WI38 (cell line): ENCODE data around the gene GARNL3.

Source experiments
- H3K4me3 ChIP-seq: 2 replicates; pipeline ENCODE4 v1.5.1; 2011; ENCODE audit warnings: low read depth, mild to moderate bottlenecking, control low read depth, low read length
- TF ChIP-seq, protein P1 (sequence below): IDR thresholded peaks from 2 replicates; pipeline ENCODE4 v1.5.1; 2012; ENCODE audit warnings: low read depth, mild to moderate bottlenecking, control low read depth, low read length

GARNL3 gene, protein sequence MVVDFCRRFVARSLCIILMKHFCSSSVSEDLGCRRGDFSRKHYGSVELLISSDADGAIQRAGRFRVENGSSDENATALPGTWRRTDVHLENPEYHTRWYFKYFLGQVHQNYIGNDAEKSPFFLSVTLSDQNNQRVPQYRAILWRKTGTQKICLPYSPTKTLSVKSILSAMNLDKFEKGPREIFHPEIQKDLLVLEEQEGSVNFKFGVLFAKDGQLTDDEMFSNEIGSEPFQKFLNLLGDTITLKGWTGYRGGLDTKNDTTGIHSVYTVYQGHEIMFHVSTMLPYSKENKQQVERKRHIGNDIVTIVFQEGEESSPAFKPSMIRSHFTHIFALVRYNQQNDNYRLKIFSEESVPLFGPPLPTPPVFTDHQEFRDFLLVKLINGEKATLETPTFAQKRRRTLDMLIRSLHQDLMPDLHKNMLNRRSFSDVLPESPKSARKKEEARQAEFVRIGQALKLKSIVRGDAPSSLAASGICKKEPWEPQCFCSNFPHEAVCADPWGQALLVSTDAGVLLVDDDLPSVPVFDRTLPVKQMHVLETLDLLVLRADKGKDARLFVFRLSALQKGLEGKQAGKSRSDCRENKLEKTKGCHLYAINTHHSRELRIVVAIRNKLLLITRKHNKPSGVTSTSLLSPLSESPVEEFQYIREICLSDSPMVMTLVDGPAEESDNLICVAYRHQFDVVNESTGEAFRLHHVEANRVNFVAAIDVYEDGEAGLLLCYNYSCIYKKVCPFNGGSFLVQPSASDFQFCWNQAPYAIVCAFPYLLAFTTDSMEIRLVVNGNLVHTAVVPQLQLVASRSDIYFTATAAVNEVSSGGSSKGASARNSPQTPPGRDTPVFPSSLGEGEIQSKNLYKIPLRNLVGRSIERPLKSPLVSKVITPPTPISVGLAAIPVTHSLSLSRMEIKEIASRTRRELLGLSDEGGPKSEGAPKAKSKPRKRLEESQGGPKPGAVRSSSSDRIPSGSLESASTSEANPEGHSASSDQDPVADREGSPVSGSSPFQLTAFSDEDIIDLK

GRCh38 chr9:127264462-127265219, at the start of gene GARNL3:
Gene GARNL3, plus strand, starts transcription at chr9:127264774. Its CDS starts 104 bp downstream, at chr9:127264878.
- TF ChIP-seq, protein P1, sequence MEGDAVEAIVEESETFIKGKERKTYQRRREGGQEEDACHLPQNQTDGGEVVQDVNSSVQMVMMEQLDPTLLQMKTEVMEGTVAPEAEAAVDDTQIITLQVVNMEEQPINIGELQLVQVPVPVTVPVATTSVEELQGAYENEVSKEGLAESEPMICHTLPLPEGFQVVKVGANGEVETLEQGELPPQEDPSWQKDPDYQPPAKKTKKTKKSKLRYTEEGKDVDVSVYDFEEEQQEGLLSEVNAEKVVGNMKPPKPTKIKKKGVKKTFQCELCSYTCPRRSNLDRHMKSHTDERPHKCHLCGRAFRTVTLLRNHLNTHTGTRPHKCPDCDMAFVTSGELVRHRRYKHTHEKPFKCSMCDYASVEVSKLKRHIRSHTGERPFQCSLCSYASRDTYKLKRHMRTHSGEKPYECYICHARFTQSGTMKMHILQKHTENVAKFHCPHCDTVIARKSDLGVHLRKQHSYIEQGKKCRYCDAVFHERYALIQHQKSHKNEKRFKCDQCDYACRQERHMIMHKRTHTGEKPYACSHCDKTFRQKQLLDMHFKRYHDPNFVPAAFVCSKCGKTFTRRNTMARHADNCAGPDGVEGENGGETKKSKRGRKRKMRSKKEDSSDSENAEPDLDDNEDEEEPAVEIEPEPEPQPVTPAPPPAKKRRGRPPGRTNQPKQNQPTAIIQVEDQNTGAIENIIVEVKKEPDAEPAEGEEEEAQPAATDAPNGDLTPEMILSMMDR, result no peak
- H3K4me3 ChIP-seq, result no peak within 1 kb of the TSS

DNA sequence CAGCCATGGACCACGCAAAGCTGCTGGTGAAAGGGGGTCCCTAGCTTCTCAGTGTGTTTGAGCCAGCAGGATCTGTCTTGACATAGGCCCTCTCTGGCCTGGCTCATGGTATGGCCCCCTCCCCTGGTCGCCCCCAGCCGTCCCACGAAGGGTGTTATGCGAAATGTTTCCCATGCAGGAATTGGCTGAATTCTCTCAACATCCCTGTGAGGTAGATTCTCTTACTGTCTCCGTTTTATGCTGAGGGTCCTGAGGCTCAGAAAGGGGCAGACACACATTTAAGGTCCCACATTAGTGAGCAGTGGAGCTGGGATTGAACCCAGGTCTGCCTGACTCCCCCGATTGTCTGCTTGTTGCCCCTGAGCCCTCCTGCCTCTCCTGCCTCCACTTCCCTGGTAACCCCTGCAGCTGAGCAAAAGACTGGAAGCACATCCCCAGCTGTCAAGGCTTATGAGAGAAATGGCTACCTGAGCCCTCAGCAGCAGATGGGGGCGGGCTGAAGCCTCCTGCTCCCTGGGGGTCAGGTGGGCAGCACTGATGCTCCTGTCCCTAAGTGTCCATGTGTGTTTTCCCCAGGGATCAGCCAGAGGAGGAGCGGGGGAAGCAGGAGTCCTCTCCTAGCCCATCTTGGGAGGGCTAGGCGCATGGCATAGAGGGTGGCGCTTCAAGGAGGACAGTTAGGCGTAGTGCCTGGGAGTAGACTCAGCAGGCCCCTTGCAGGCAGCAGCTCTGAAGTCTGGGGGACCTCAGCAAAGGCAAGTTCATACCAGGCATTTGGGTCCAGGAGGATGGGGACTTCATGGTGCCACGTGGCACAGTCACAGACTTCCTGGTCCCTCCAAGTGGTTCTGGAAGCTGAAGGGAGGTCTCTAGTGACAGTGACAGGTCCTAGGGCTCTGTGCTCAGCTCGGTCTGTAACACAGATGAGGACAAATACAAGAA, 49.0 kb upstream of the GARNL3 start:
- TF ChIP-seq, protein P1, result no peak

GRCh38 chr9:127216210-127216887, 48.2 kb upstream of the GARNL3 start:
- TF ChIP-seq, protein P1, result no peak

More for the DNA sequence above, 49.0 kb upstream of the GARNL3 start:
- no peak overlapping the region for H3K4me3 ChIP-seq

GRCh38 chr9:127216888-127217217, 47.7 kb upstream of the GARNL3 start:
- H3K4me3 ChIP-seq, result no peak overlapping the region
- TF ChIP-seq, protein P1, result no peak

More at GRCh38 chr9:127216210-127216887, 48.2 kb upstream of the GARNL3 start:
- H3K4me3 ChIP-seq, result no peak overlapping the region

- TF ChIP-seq, protein P1, result no peak
- no peak overlapping the region for H3K4me3 ChIP-seq
These were observed 45.8 kb upstream of the GARNL3 start for GRCh38 chr9:127218818-127219217.
